ENCODE results near the gene AP1S3.

DNA sequence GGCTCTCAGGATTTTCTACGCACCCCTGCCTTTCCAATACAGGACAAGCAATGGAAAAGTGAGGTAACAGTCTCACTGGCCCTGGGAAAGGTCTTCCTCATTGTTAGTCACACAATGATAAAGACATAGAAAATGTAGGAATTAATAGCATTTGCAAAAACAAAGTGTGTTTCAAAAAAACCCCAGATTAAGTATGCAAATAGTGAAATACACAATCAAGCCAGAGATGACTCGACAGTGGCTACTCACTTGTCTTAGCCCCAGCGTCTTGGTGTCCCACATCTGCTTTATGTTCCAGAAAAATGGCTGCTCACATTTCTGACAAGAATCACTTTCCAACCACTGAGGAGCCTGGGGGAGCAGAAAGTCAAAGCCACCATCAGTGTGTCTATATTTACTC is 47.0 kb upstream of the AP1S3 start:
- TF ChIP-seq, protein P1, sequence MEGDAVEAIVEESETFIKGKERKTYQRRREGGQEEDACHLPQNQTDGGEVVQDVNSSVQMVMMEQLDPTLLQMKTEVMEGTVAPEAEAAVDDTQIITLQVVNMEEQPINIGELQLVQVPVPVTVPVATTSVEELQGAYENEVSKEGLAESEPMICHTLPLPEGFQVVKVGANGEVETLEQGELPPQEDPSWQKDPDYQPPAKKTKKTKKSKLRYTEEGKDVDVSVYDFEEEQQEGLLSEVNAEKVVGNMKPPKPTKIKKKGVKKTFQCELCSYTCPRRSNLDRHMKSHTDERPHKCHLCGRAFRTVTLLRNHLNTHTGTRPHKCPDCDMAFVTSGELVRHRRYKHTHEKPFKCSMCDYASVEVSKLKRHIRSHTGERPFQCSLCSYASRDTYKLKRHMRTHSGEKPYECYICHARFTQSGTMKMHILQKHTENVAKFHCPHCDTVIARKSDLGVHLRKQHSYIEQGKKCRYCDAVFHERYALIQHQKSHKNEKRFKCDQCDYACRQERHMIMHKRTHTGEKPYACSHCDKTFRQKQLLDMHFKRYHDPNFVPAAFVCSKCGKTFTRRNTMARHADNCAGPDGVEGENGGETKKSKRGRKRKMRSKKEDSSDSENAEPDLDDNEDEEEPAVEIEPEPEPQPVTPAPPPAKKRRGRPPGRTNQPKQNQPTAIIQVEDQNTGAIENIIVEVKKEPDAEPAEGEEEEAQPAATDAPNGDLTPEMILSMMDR (IDR thresholded peaks at IDR 0.05; ENCODE audit: extremely low read depth in 1 of 2, insufficient read depth in 1 of 2, low read depth in 1 of 2, low read length in 2 of 2): no peak
- TF ChIP-seq JUN (IDR thresholded peaks at IDR 0.05; ENCODE audit: borderline replicate concordance, insufficient read depth, insufficient read length, low read depth): no peak
- TF ChIP-seq POLR2AphosphoS5 (IDR thresholded peaks at IDR 0.05; ENCODE audit: insufficient read depth, low read depth, low read length): no peak
- TF ChIP-seq FOS (IDR thresholded peaks at IDR 0.05; ENCODE audit: borderline replicate concordance, insufficient read depth, low read length): no peak
- TF ChIP-seq POLR2A (IDR thresholded peaks at IDR 0.05; ENCODE audit: low read depth, low read length): no peak
- no peak for TF ChIP-seq MYC (IDR thresholded peaks at IDR 0.05; ENCODE audit: low read depth, low read length)
- TF ChIP-seq, protein P2, sequence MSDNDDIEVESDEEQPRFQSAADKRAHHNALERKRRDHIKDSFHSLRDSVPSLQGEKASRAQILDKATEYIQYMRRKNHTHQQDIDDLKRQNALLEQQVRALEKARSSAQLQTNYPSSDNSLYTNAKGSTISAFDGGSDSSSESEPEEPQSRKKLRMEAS (IDR thresholded peaks at IDR 0.05; ENCODE audit: insufficient read depth, insufficient read length): no peak
- TF ChIP-seq GATA2 (IDR thresholded peaks at IDR 0.05; ENCODE audit: insufficient read depth, insufficient read length, low read depth, low read length): no peak
